ENCODE measurements around the gene DMKN. TPM values are rescaled to one million over a fixed set of nuclear protein-coding genes. Genes with fewer than 3 reads are reported as not detected.

The DMKN gene
- total and polyA plus RNA-seq, 4 donors: 1.4 to 9.4 (median 2.4) TPM

DNA sequence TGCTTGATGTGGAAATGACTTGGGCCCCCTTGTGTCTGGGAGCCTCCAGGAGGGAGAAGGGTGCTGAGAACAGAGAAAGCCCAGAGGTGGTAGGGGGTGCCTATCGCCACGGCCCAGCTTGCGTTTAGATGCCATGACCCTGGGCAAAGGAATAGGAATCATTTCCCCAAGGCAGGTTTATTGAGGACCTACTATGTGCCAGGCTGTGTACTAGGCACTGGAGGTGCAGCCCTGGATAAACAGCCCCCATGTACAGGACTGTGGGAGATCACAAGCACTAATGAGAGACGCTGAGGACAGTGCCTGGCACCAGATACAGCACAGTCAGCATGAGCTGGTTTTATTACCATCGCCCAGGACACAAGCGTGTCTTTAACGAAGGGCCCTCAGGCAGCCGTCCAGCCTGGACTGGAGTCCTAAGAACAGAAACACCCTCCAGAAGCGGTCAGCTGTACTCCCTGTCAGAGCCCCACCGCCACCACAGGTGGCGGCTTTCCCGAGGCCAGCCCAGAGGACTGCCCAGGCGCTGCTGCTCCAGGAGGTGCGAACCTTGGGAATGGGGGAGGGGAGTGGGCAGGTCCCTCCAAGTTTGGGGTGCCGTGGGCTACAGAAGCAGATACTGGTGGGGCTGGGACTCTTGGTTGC, 36.6 kb upstream of the DMKN start:
- H3K27me3 ChIP-seq (ENCODE audit: control insufficient read depth in 4 of 4, insufficient read depth in 4 of 4, low read length in 3 of 4): no peaks in the 10 kb centered on the region
- WGBS: 94% methylated on average over 15 of the region's 15 CpGs
- H3K4me3 ChIP-seq (ENCODE audit: low read depth in 1 of 3, low read length in 3 of 3): no peak overlapping the region
- DNase-seq (ENCODE audit: low spot score): no peak
- TF ChIP-seq GABPA (IDR thresholded peaks at IDR 0.05 in 1 of 2, conservative IDR thresholded peaks at IDR 0.05 in 1 of 2) (no peak), TAF1 (conservative IDR thresholded peaks at IDR 0.05) (no peak), RXRA (IDR thresholded peaks at IDR 0.05) (no peak), REST (IDR thresholded peaks at IDR 0.05) (no peak)
- no peaks in the 10 kb centered on the region for H3K9me3 ChIP-seq (ENCODE audit: control insufficient read depth in 4 of 4, low read length in 3 of 4)
- no peak overlapping the region for H3K9ac ChIP-seq (ENCODE audit: low read depth in 1 of 2, low read length in 2 of 2)
- H3K27ac ChIP-seq (ENCODE audit: low read depth in 1 of 2, low read length in 2 of 2): no peak overlapping the region
- no peaks in the 10 kb centered on the region for H3K36me3 ChIP-seq (ENCODE audit: control insufficient read depth in 4 of 4, insufficient read depth in 3 of 4, low read depth in 1 of 4, low read length in 3 of 4)
- peaks cover 0 to 11% (median 9%) of the 10 kb centered on the region in 4 donors for H3K4me1 ChIP-seq (ENCODE audit: control insufficient read depth in 4 of 4, insufficient read depth in 4 of 4, low read length in 3 of 4)

DNA sequence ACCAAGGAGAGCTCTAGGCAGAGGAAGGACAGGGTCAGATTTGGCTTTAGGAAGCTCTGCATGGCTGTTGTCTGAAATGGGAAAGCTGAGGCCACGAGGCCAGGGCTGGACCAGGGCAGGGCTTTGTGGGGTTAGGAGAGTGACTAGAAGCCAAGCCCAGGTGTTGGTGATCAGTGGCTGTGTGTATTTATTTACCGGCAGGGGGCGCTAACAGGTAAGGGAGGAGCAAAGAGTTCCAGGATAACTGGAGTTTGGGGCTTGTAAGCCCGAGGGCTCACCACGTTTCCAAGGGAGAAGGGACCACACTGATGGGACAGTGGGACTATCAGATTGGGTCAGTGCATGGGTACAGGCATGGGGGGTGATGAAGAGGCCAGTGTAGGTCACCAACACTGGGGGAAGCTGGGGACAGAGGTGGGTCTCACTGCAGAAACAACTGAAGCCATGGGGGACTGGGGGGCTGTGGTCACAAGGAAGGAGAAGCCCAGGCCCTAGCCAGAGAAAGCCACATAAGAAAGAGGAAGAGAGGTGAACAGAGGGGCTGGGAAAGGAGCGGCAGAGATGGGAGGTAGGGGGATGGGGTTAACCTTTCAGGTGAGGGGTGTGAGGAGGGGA, 35.8 kb upstream of the DMKN start:
- no peaks in the 10 kb centered on the region for H3K9me3 ChIP-seq (ENCODE audit: control insufficient read depth in 4 of 4, low read length in 3 of 4)
- no peak overlapping the region for H3K4me3 ChIP-seq (ENCODE audit: low read depth in 1 of 3, low read length in 3 of 3)
- TF ChIP-seq, protein P1, sequence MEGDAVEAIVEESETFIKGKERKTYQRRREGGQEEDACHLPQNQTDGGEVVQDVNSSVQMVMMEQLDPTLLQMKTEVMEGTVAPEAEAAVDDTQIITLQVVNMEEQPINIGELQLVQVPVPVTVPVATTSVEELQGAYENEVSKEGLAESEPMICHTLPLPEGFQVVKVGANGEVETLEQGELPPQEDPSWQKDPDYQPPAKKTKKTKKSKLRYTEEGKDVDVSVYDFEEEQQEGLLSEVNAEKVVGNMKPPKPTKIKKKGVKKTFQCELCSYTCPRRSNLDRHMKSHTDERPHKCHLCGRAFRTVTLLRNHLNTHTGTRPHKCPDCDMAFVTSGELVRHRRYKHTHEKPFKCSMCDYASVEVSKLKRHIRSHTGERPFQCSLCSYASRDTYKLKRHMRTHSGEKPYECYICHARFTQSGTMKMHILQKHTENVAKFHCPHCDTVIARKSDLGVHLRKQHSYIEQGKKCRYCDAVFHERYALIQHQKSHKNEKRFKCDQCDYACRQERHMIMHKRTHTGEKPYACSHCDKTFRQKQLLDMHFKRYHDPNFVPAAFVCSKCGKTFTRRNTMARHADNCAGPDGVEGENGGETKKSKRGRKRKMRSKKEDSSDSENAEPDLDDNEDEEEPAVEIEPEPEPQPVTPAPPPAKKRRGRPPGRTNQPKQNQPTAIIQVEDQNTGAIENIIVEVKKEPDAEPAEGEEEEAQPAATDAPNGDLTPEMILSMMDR (IDR thresholded peaks at IDR 0.05; ENCODE audit: low read depth, low read length, missing input control): peak; percentile 80
- TF ChIP-seq RAD21 (IDR thresholded peaks at IDR 0.05): peak; percentile 71 to 85
- no peak for TF ChIP-seq EGR1 (IDR thresholded peaks at IDR 0.05; ENCODE audit: low read depth in 2 of 2)
- peak; percentile 58 for DNase-seq (ENCODE audit: low spot score)
- peaks cover 0 to 19% (median 14%) of the 10 kb centered on the region in 4 donors for H3K4me1 ChIP-seq (ENCODE audit: control insufficient read depth in 4 of 4, insufficient read depth in 4 of 4, low read length in 3 of 4)
- no peaks in the 10 kb centered on the region for H3K27me3 ChIP-seq (ENCODE audit: control insufficient read depth in 4 of 4, insufficient read depth in 4 of 4, low read length in 3 of 4)
- no peak overlapping the region for H3K9ac ChIP-seq (ENCODE audit: low read depth in 1 of 2, low read length in 2 of 2)
- 24% methylated on average over 6 of the region's 6 CpGs for WGBS
- H3K27ac ChIP-seq (ENCODE audit: low read depth in 1 of 2, low read length in 2 of 2): no peak overlapping the region
- H3K36me3 ChIP-seq (ENCODE audit: control insufficient read depth in 4 of 4, insufficient read depth in 3 of 4, low read depth in 1 of 4, low read length in 3 of 4): no peaks in the 10 kb centered on the region

DNA sequence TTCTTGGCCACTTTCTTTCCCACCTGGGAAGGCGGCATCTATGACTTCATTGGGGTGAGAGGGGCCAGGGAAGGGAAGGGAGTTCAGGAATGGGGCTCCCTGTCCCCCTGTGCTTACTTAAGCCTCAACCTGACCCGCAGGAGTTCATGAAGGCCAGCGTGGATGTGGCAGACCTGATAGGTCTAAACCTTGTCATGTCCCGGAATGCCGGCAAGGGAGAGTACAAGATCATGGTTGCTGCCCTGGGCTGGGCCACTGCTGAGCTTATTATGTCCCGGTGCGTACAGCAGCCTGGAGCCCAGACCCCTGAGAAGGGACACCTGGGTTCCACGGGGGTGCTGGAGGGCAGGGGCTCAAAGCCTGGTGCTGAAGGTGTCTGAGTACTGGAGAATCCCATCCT, 33.1 kb upstream of the DMKN start:
- WGBS: 88% methylated on average over 8 of the region's 8 CpGs
- no peaks in the 10 kb centered on the region for H3K27me3 ChIP-seq (ENCODE audit: control insufficient read depth in 4 of 4, insufficient read depth in 4 of 4, low read length in 3 of 4)
- peak overlapping the region in 1 of 3 donors; percentile 88 for H3K4me3 ChIP-seq (ENCODE audit: low read depth in 1 of 3, low read length in 3 of 3)
- H3K27ac ChIP-seq (ENCODE audit: low read depth in 1 of 2, low read length in 2 of 2): no peak overlapping the region
- H3K4me1 ChIP-seq (ENCODE audit: control insufficient read depth in 4 of 4, insufficient read depth in 4 of 4, low read length in 3 of 4): peaks cover 0 to 20% (median 14%) of the 10 kb centered on the region in 4 donors
- TF ChIP-seq REST (IDR thresholded peaks at IDR 0.05) (no peak), FOXA2 (IDR thresholded peaks at IDR 0.05) (no peak), FOXA1 (IDR thresholded peaks at IDR 0.05) (no peak), MAX (IDR thresholded peaks at IDR 0.05) (no peak), GABPA (IDR thresholded peaks at IDR 0.05 in 1 of 2, conservative IDR thresholded peaks at IDR 0.05 in 1 of 2) (no peak)
- TF ChIP-seq, protein P2, sequence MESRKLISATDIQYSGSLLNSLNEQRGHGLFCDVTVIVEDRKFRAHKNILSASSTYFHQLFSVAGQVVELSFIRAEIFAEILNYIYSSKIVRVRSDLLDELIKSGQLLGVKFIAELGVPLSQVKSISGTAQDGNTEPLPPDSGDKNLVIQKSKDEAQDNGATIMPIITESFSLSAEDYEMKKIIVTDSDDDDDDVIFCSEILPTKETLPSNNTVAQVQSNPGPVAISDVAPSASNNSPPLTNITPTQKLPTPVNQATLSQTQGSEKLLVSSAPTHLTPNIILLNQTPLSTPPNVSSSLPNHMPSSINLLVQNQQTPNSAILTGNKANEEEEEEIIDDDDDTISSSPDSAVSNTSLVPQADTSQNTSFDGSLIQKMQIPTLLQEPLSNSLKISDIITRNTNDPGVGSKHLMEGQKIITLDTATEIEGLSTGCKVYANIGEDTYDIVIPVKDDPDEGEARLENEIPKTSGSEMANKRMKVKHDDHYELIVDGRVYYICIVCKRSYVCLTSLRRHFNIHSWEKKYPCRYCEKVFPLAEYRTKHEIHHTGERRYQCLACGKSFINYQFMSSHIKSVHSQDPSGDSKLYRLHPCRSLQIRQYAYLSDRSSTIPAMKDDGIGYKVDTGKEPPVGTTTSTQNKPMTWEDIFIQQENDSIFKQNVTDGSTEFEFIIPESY (IDR thresholded peaks at IDR 0.05): no peak
- H3K36me3 ChIP-seq (ENCODE audit: control insufficient read depth in 4 of 4, insufficient read depth in 3 of 4, low read depth in 1 of 4, low read length in 3 of 4): no peaks in the 10 kb centered on the region
- H3K9me3 ChIP-seq (ENCODE audit: control insufficient read depth in 4 of 4, low read length in 3 of 4): no peaks in the 10 kb centered on the region
- H3K9ac ChIP-seq (ENCODE audit: low read depth in 1 of 2, low read length in 2 of 2): no peak overlapping the region
- DNase-seq (ENCODE audit: low spot score): no peak
